Measurements from ENCODE around the gene TOM1.

The TOM1 gene

GRCh38 chr22:35369996-35370395 lies 70.3 kb downstream of the TOM1 start:
- DNase-seq (ENCODE audit: low spot score), result no peak

GRCh38 chr22:35373781-35374180 lies 74.1 kb downstream of the TOM1 start:
- no peak for DNase-seq (ENCODE audit: low spot score)

- DNase-seq (ENCODE audit: low spot score), result peak; percentile 20
These were observed 75.3 kb downstream of the TOM1 start for GRCh38 chr22:35375031-35375430.

GRCh38 chr22:35375526-35375925 lies 75.8 kb downstream of the TOM1 start:
- DNase-seq (ENCODE audit: low spot score), result no peak

- DNase-seq (ENCODE audit: low spot score), result peak; percentile 95
These were observed 77.2 kb downstream of the TOM1 start for GRCh38 chr22:35376728-35377472.

GRCh38 chr22:35377735-35378134 lies 78.0 kb downstream of the TOM1 start:
- DNase-seq (ENCODE audit: low spot score), result no peak

GRCh38 chr22:35378621-35379020 lies 78.9 kb downstream of the TOM1 start:
- no peak for DNase-seq (ENCODE audit: low spot score)

GRCh38 chr22:35379146-35379993 lies 79.7 kb downstream of the TOM1 start:
- DNase-seq (ENCODE audit: low spot score), result no peak

GRCh38 chr22:35380013-35380412 lies 80.3 kb downstream of the TOM1 start:
- no peak for DNase-seq (ENCODE audit: low spot score)

- DNase-seq (ENCODE audit: low spot score), result peak; percentile 93
These were observed 81.1 kb downstream of the TOM1 start, which contains the start of gene HMOX1 for GRCh38 chr22:35380537-35381423. TSS of gene HMOX1 (plus strand) at chr22:35381096. CDS start at chr22:35381174, 78 bp downstream.

- DNase-seq (ENCODE audit: low spot score), result no peak
These were observed 81.8 kb downstream of the TOM1 start for GRCh38 chr22:35381424-35382009.

- DNase-seq (ENCODE audit: low spot score), result no peak
These were observed 84.0 kb downstream of the TOM1 start for GRCh38 chr22:35383679-35384071.

- DNase-seq (ENCODE audit: low spot score), result no peak
These were observed 84.8 kb downstream of the TOM1 start for GRCh38 chr22:35384527-35384926.

GRCh38 chr22:35384975-35385588 lies 85.4 kb downstream of the TOM1 start:
- DNase-seq (ENCODE audit: low spot score), result no peak

GRCh38 chr22:35386670-35387288 lies 87.1 kb downstream of the TOM1 start:
- no peak for DNase-seq (ENCODE audit: low spot score)

- no peak for DNase-seq (ENCODE audit: low spot score)
These were observed 91.2 kb downstream of the TOM1 start for GRCh38 chr22:35390933-35391332.

GRCh38 chr22:35392357-35392756 lies 92.7 kb downstream of the TOM1 start:
- no peak for DNase-seq (ENCODE audit: low spot score)

GRCh38 chr22:35393116-35394010 lies 93.7 kb downstream of the TOM1 start:
- no peak for DNase-seq (ENCODE audit: low spot score)

- DNase-seq (ENCODE audit: low spot score), result no peak
These were observed 94.3 kb downstream of the TOM1 start for GRCh38 chr22:35394011-35394312.
